Mesothelial cell of epicardium (in vitro differentiated cells): ENCODE results near the gene C19orf47. TPM values are rescaled to one million over a fixed set of nuclear protein-coding genes. Genes with fewer than 3 reads are reported as not detected.

Experiments used
- DNase-seq, 2 experiments: peaks; one replicate each; pipeline ENCODE4 v3.0.0; 2021; ENCODE audit warnings: low spot score in 2 of 2; ENCODE audit not compliant: unreplicated experiment in 2 of 2
- H3K27ac Mint-ChIP-seq: 2 replicates; pipeline ENCODE4 v1.8.0; 2021; ENCODE audit warnings: mixed read lengths
- H3K27me3 Mint-ChIP-seq: 2 replicates; pipeline ENCODE4 v1.8.0; 2021; ENCODE audit warnings: low read depth, mixed read lengths
- H3K36me3 Mint-ChIP-seq: 2 replicates; pipeline ENCODE4 v1.8.0; 2021; ENCODE audit warnings: mixed read lengths
- H3K4me1 Mint-ChIP-seq: 2 replicates; pipeline ENCODE4 v1.8.0; 2021; ENCODE audit warnings: mixed read lengths
- H3K4me3 Mint-ChIP-seq: 2 replicates; pipeline ENCODE4 v1.8.0; 2021; ENCODE audit warnings: mild to moderate bottlenecking, moderate library complexity, mixed read lengths
- H3K9me3 Mint-ChIP-seq: 2 replicates; pipeline ENCODE4 v1.8.0; 2021; ENCODE audit warnings: mixed read lengths
- CTCF ChIP-seq: fragments of 200-600 bp; sonication (generic); IDR thresholded peaks from one replicate; pipeline ENCODE4 v1.5.0; 2021; ENCODE audit warnings: antibody characterized with exemption; ENCODE audit not compliant: unreplicated experiment
- total RNA-seq: library from RNA; stranded (reverse); gene quantifications from 3 replicates; pipeline ENCODE4 v1.2.1, GENCODE V29; 2021

The C19orf47 gene
- total RNA-seq, 1 donor from 2014 or later = 17.8 TPM

GRCh38 chr19:40388481-40388880 is 40.3 kb upstream of the C19orf47 start:
- H3K9me3 Mint-ChIP-seq = no peaks in the 10 kb centered on the region
- no peaks in the 10 kb centered on the region for H3K36me3 Mint-ChIP-seq
- H3K27ac Mint-ChIP-seq = no peak overlapping the region
- H3K4me3 Mint-ChIP-seq = no peak overlapping the region
- no peak for DNase-seq
- no peaks in the 10 kb centered on the region for H3K27me3 Mint-ChIP-seq
- no peak for TF ChIP-seq CTCF
- peaks cover 6% of the 10 kb centered on the region for H3K4me1 Mint-ChIP-seq

GRCh38 chr19:40387155-40387554 is 39.0 kb upstream of the C19orf47 start:
- H3K27ac Mint-ChIP-seq = no peak overlapping the region
- H3K4me3 Mint-ChIP-seq = no peak overlapping the region
- TF ChIP-seq CTCF = no peak
- H3K9me3 Mint-ChIP-seq = no peaks in the 10 kb centered on the region
- peaks cover under 1% of the 10 kb centered on the region for H3K4me1 Mint-ChIP-seq
- DNase-seq = no peak
- no peaks in the 10 kb centered on the region for H3K27me3 Mint-ChIP-seq
- H3K36me3 Mint-ChIP-seq = no peaks in the 10 kb centered on the region

DNA sequence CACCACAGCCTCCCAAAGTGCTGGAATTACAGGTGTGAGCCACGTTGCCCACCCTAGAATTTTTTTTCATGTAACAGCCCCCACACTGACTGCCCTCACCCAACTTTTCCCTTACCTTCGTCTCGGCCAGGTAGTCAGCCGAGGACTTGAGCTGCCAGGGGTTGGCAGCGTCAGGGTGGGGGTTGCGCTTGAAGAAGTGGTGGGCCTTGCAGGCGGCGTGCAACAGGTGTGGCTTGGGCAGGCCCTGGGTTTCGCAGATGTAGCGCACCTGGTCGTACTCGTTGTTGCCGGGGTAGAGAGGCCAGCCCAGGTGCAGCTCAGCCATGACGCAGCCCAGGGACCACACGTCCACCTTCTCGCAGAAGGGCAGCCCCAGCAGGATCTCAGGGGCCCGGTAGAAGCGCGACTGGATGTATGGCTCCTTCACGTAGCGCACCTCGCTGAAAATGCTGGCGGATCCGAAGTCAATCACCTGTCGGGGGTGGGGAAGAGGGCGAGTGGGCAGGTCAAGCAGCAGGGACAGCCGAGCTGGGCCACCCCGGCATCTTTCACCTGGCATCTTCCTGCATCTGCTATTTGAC is 35.6 kb upstream of the C19orf47 start:
- Mint-ChIP-seq H3K4me1 (no peaks in the 10 kb centered on the region), H3K9me3 (no peaks in the 10 kb centered on the region), H3K4me3 (no peak overlapping the region), H3K36me3 (peaks cover 10% of the 10 kb centered on the region), H3K27ac (no peak overlapping the region), H3K27me3 (no peaks in the 10 kb centered on the region)
- DNase-seq = no peak
- TF ChIP-seq CTCF = no peak

DNA sequence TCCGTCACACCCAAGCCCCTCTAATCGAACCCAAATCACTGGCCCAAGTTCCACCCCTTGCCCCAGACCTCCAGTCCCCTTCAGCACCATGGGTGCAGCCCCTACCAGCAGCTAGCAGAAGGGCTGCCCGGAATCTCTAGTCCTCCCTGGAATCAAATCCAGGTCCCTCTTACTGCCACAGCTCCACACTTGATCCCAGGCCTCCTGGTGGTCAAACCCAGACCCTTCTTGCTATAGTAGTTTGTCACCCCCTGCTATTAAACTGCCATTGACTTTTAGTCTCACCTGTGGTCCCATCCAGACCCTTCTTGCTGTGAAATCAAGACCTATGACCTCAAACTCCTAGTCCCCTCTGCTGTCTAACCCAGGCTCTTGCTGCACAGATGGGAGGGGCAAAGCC is 33.1 kb upstream of the C19orf47 start:
- Mint-ChIP-seq H3K36me3 (peaks cover 13% of the 10 kb centered on the region), H3K4me1 (no peaks in the 10 kb centered on the region), H3K27me3 (no peaks in the 10 kb centered on the region), H3K4me3 (no peak overlapping the region), H3K27ac (peak overlapping the region; percentile 21), H3K9me3 (no peaks in the 10 kb centered on the region)
- TF ChIP-seq CTCF = no peak
- no peak for DNase-seq

DNA sequence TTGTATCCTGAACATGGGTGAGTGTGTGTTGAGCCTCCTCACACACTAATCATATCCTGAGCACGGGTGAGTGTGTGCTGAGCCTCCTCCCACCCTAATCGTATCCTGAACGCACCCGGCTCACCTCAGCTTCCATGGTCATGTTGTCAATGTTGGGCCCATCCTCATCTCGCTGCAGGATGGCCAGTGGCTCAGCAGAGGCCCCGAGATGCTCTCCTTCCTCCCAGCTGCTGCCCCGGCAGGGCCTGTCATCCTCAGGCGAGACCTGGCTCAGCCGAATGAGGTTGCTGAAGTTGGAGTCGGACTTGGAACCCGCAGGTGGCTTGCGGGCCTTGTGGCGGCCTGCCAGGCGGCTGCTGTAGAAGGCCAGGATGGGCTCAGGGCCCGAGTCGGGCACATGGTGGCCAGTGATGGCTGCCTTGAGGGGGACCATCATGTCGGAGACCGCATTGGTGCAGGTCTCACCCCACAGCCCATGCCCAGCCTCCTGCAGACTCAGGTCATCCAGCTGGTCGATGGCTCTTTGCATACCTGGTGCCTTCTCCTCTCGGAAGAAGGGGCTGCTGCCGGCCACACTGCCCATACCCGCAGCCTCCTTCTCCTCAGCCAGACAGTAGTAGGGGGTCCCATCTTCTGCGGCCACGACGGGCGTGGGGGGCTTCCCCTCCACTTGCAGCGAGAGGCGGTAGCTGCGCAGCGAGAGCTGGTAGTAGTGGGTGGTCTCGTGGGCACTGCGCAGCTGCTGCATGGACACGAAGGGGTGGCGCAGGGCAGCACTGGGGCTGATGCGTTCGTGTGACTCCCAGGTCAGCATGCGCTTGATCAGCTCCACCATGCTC is 32.2 kb upstream of the C19orf47 start:
- DNase-seq = no peak
- Mint-ChIP-seq H3K9me3 (no peaks in the 10 kb centered on the region), H3K27ac (no peak overlapping the region), H3K4me3 (no peak overlapping the region), H3K27me3 (no peaks in the 10 kb centered on the region), H3K4me1 (no peaks in the 10 kb centered on the region), H3K36me3 (peaks cover 16% of the 10 kb centered on the region)
- no peak for TF ChIP-seq CTCF
